CD4-positive, CD25-positive, alpha-beta regulatory T cell (primary cell): ENCODE data around the gene EPHA5. TPM values are rescaled to one million over a fixed set of nuclear protein-coding genes. Genes with fewer than 3 reads are reported as not detected.

ENCODE experiments used
- ATAC-seq, 2 donors: fragments of 150-1000 bp; cut with Tn5 transposase; one replicate each; pipeline ENCODE4 v1.10.0; 2021; ENCODE audit warnings: low read depth in 2 of 2, moderate number of reproducible peaks in 2 of 2, moderate library complexity in 1 of 2
- DNase-seq, 3 donors: peaks; one replicate each; pipeline versions ENCODE4 v3.0.0 to v3.0.0-alpha.2; 2012 to 2022; ENCODE audit warnings: mixed read lengths in 1 of 3
- H3K27ac ChIP-seq: one replicate; pipeline ENCODE4 v1.7.0; 2013; ENCODE audit warnings: mild to moderate bottlenecking, low read length; ENCODE audit not compliant: insufficient read depth, poor library complexity, severe bottlenecking
- H3K27me3 ChIP-seq: one replicate; pipeline ENCODE4 v1.7.0; 2013; ENCODE audit warnings: low read length; ENCODE audit not compliant: control insufficient read depth, insufficient read depth
- H3K36me3 ChIP-seq: one replicate; pipeline ENCODE4 v1.7.0; 2013; ENCODE audit warnings: mild to moderate bottlenecking, low read length, moderate library complexity; ENCODE audit not compliant: control insufficient read depth, insufficient read depth
- H3K4me1 ChIP-seq: 2 replicates; pipeline ENCODE4 v1.7.0; 2013; ENCODE audit warnings: mild to moderate bottlenecking, low read length; ENCODE audit not compliant: insufficient read depth, control insufficient read depth, poor library complexity, severe bottlenecking
- H3K4me3 ChIP-seq: one replicate; pipeline ENCODE4 v1.7.0; 2013; ENCODE audit warnings: low read depth, mild to moderate bottlenecking, low read length, moderate library complexity
- H3K9me3 ChIP-seq, 2 experiments: 1 replicate in 1 of 2; 2 replicates in 1 of 2; pipeline ENCODE4 v1.7.0; 2013; ENCODE audit warnings: low read length in 2 of 2, mild to moderate bottlenecking in 1 of 2, moderate library complexity in 1 of 2; ENCODE audit not compliant: control insufficient read depth in 2 of 2
- H3K27ac Mint-ChIP-seq, 3 donors: one replicate each; pipeline ENCODE4 v1.8.0; 2020 to 2022; ENCODE audit warnings: mild to moderate bottlenecking in 3 of 3, mixed read lengths in 3 of 3, moderate library complexity in 2 of 3
- H3K27me3 Mint-ChIP-seq: one replicate; pipeline ENCODE4 v1.8.0; 2022; ENCODE audit warnings: mild to moderate bottlenecking, mixed read lengths
- H3K36me3 Mint-ChIP-seq: one replicate; pipeline ENCODE4 v1.8.0; 2020; ENCODE audit warnings: mixed read lengths
- H3K4me1 Mint-ChIP-seq, 4 donors: one replicate each; pipeline ENCODE4 v1.8.0; 2020 to 2022; ENCODE audit warnings: mixed read lengths in 4 of 4, mild to moderate bottlenecking in 1 of 4
- H3K4me3 Mint-ChIP-seq, 4 donors: one replicate each; pipeline ENCODE4 v1.8.0; 2020 to 2022; ENCODE audit warnings: mild to moderate bottlenecking in 4 of 4, mixed read lengths in 4 of 4, moderate library complexity in 3 of 4
- H3K9me3 Mint-ChIP-seq, 7 donors: one replicate each; pipeline ENCODE4 v1.8.0; 2020 to 2022; ENCODE audit warnings: mixed read lengths in 7 of 7, mild to moderate bottlenecking in 3 of 7, moderate library complexity in 2 of 7
- polyA plus RNA-seq, 4 donors: library from polyadenylated mRNA; unstranded; fragments of 300-500 nt; fragmentation: Illumina TruSeq; gene quantifications; one replicate each; pipeline ENCODE4 v1.2.3, GENCODE V29; 2021
- total RNA-seq: library from RNA; stranded (reverse); gene quantifications from one replicate; pipeline ENCODE4 v1.2.3, GENCODE V29; 2022

EPHA5 gene
- not detected for total RNA-seq
- polyA plus RNA-seq = not detected

DNA sequence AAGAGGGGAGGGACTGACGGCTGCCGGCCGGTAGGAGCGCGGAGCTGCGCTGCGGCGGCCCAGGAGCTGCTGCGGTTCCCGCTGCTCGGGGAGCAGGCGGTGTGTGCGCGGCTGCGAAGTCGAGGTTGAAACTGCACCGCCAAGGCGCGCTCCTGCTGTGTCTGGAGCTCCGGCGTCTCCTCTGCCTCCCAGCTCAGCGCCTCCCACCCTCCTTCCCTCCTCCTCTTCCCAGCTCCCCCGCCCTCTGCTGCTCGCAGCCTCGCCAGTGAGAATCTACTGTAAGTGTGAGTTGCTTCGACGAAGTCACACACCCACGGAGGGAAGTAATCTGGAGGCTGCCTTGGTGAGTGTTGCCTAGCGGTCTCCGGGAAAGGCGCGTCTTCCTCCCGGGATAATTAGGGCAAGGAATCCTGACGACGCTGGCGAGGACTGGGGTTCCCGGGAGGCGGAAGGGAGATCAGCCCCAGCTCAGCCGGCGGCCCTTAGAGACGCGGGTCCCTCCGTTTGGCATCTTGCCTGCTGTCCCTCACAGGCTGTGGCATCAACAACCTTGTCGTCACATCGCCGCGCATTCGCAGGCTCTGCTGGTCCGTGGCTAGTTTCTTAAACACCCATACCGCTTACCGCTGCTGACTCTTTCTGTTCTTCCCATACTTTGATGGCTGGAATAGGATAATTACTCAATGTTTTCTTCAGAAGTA, at the start of gene EPHA5:
Gene EPHA5 (minus strand): TSS at position 159 of the 701 bp plus-strand sequence. CDS start 747 bp downstream, outside the sequence.
- no peak within 1 kb of the TSS for H3K27ac ChIP-seq
- peaks cover 20% of the 10 kb centered on the region for H3K27me3 Mint-ChIP-seq
- H3K36me3 Mint-ChIP-seq = no peaks in the 10 kb centered on the region
- no peak within 1 kb of the TSS for H3K4me3 Mint-ChIP-seq
- H3K9me3 ChIP-seq = peaks cover 2 to 8% of the 10 kb centered on the region in 2 experiments
- no peaks in the 10 kb centered on the region for H3K27me3 ChIP-seq
- H3K36me3 ChIP-seq = no peaks in the 10 kb centered on the region
- no peak within 1 kb of the TSS for H3K27ac Mint-ChIP-seq
- H3K4me1 Mint-ChIP-seq = peaks cover 0 to 5% (median 0%) of the 10 kb centered on the region in 4 donors
- DNase-seq = peak in 1 of 3 donors; percentile 1
- no peak within 1 kb of the TSS for H3K4me3 ChIP-seq
- H3K4me1 ChIP-seq = no peaks in the 10 kb centered on the region
- H3K9me3 Mint-ChIP-seq = peaks cover 0 to 13% (median 4%) of the 10 kb centered on the region in 7 donors
- no peak for ATAC-seq

DNA sequence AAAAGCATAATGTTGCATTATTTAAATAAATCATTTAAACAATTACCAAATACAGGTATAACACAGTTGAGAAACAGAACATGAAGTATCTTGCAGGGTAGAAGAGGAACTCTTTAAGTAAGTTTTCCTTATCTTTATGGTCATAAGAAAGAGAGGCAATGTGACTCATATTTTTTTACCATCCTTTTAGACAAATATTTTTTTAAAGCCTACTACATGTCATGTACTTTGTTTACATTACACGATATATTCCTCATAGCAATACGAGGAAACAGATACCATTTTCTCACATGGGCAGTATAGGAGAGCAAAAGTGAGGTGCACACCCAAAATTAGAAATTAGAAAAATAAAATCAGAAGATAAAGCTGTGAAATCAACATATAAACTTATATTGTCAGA, 49.3 kb upstream of the EPHA5 start:
- Histone ChIP-seq H3K27ac (no peak overlapping the region), H3K9me3 (no peaks in the 10 kb centered on the region), H3K4me1 (no peaks in the 10 kb centered on the region), H3K36me3 (no peaks in the 10 kb centered on the region), H3K4me3 (no peak overlapping the region), H3K27me3 (no peaks in the 10 kb centered on the region)
- Mint-ChIP-seq H3K4me3 (no peak overlapping the region), H3K27me3 (no peaks in the 10 kb centered on the region), H3K4me1 (no peaks in the 10 kb centered on the region), H3K9me3 (peaks cover 0 to 15% (median 7%) of the 10 kb centered on the region in 7 donors), H3K36me3 (no peaks in the 10 kb centered on the region), H3K27ac (no peak overlapping the region)
- DNase-seq (no peak), ATAC-seq (no peak)

DNA sequence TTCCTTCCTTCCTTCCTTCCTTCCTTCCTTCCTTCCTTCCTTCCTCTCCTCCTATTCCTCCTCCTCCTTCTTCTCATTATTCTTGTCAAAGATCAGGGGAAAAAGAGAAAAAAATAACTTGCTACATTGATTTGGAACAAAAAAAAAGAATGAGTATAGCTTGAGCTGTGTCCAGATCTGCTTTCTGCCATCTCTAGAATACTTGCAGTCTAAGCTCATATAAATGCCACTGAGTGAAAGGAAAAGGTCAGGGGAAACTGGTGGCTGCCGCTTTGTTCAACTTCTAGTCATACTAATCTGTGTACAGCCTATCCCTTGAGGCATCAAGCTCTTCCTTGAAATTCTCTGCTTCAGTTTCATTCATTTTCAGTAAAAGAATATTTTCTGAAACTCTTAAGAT, 28.3 kb upstream of the EPHA5 start:
- no peak for DNase-seq
- H3K9me3 Mint-ChIP-seq = peaks cover 0 to 10% (median 4%) of the 10 kb centered on the region in 7 donors
- no peak for ATAC-seq
- Histone ChIP-seq H3K36me3 (no peaks in the 10 kb centered on the region), H3K27ac (no peak overlapping the region), H3K27me3 (no peaks in the 10 kb centered on the region), H3K4me3 (no peak overlapping the region), H3K9me3 (no peaks in the 10 kb centered on the region), H3K4me1 (no peaks in the 10 kb centered on the region)
- H3K36me3 Mint-ChIP-seq = no peaks in the 10 kb centered on the region
- no peak overlapping the region for H3K27ac Mint-ChIP-seq
- H3K4me3 Mint-ChIP-seq = no peak overlapping the region
- no peaks in the 10 kb centered on the region for H3K27me3 Mint-ChIP-seq
- no peaks in the 10 kb centered on the region for H3K4me1 Mint-ChIP-seq

DNA sequence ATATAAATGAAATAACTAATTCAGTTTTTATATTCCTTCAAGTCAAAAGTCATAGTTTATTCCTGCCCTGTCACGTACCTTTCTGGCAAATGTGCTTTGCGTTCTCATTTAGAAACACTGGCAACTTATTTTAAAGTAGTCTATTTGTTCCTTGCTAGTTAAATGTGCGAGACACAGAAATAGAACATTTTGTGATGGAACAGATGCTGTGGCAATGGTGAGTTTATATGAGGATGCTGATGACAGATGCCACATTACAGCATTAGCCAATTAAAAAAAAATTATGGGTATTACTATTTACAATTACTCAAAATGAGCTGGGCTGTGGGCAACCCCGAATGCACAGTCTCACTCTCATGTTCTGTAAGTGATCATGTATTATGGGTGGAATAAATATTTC, 26.1 kb upstream of the EPHA5 start:
- Histone ChIP-seq H3K36me3 (no peaks in the 10 kb centered on the region), H3K4me3 (no peak overlapping the region), H3K4me1 (no peaks in the 10 kb centered on the region), H3K27ac (no peak overlapping the region), H3K27me3 (no peaks in the 10 kb centered on the region), H3K9me3 (no peaks in the 10 kb centered on the region)
- Mint-ChIP-seq H3K27ac (no peak overlapping the region), H3K36me3 (no peaks in the 10 kb centered on the region), H3K9me3 (peaks cover 0 to 10% (median 4%) of the 10 kb centered on the region in 7 donors), H3K4me1 (no peaks in the 10 kb centered on the region), H3K4me3 (no peak overlapping the region), H3K27me3 (no peaks in the 10 kb centered on the region)
- DNase-seq (no peak), ATAC-seq (no peak)

DNA sequence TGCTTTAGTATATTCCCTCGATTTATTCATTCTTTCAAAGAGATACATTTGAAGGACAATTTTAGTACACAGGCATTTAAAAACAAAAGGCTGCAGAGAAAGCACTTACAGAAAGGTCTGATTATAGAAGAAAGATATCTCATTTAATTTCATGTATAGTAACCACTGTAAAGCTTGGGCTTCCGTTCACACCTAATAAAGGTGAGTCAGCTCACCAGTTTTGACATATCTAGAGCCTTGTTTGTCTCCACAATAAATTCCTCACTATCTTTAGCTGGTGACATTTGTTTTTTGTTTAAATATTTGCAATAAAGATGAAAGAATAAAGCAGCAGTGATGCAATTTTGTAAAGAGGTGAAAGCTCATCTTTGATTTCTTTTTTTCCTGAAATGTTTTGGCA, 1.1 kb upstream of the EPHA5 start:
- no peak for DNase-seq
- Mint-ChIP-seq H3K4me3 (no peak overlapping the region), H3K4me1 (peaks cover 0 to 5% (median 0%) of the 10 kb centered on the region in 4 donors), H3K27ac (no peak overlapping the region), H3K36me3 (no peaks in the 10 kb centered on the region), H3K27me3 (peaks cover 20% of the 10 kb centered on the region), H3K9me3 (peaks cover 0 to 13% (median 4%) of the 10 kb centered on the region in 7 donors)
- peaks cover 2 to 8% of the 10 kb centered on the region in 2 experiments for H3K9me3 ChIP-seq
- H3K27ac ChIP-seq = no peak overlapping the region
- H3K4me1 ChIP-seq = no peaks in the 10 kb centered on the region
- ATAC-seq = no peak
- no peaks in the 10 kb centered on the region for H3K27me3 ChIP-seq
- H3K36me3 ChIP-seq = no peaks in the 10 kb centered on the region
- H3K4me3 ChIP-seq = no peak overlapping the region

DNA sequence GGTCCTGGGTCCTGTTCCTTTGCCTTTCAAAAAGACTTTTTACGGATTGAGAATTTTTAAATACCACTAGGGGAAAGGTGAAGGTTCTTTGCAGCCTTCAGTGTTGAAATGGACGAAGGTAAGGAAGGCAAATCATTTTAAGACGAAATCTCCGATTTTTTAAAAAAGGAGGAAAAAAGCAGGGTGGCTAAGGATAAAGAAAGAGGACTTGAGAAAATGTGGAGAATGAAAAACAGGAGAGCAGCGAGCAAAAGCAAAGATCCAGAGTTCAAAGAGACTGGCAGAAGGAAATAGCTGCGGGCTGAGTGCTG, 314 bp downstream of the EPHA5 start:
- no peak for ATAC-seq
- H3K27me3 ChIP-seq = no peaks in the 10 kb centered on the region
- Mint-ChIP-seq H3K4me1 (peaks cover 0 to 5% (median 0%) of the 10 kb centered on the region in 4 donors), H3K4me3 (no peak overlapping the region), H3K27ac (no peak overlapping the region), H3K9me3 (peaks cover 0 to 13% (median 4%) of the 10 kb centered on the region in 7 donors), H3K36me3 (no peaks in the 10 kb centered on the region), H3K27me3 (peaks cover 20% of the 10 kb centered on the region)
- peaks cover 2 to 8% of the 10 kb centered on the region in 2 experiments for H3K9me3 ChIP-seq
- no peaks in the 10 kb centered on the region for H3K4me1 ChIP-seq
- H3K27ac ChIP-seq = no peak overlapping the region
- no peaks in the 10 kb centered on the region for H3K36me3 ChIP-seq
- H3K4me3 ChIP-seq = no peak overlapping the region
- no peak for DNase-seq

DNA sequence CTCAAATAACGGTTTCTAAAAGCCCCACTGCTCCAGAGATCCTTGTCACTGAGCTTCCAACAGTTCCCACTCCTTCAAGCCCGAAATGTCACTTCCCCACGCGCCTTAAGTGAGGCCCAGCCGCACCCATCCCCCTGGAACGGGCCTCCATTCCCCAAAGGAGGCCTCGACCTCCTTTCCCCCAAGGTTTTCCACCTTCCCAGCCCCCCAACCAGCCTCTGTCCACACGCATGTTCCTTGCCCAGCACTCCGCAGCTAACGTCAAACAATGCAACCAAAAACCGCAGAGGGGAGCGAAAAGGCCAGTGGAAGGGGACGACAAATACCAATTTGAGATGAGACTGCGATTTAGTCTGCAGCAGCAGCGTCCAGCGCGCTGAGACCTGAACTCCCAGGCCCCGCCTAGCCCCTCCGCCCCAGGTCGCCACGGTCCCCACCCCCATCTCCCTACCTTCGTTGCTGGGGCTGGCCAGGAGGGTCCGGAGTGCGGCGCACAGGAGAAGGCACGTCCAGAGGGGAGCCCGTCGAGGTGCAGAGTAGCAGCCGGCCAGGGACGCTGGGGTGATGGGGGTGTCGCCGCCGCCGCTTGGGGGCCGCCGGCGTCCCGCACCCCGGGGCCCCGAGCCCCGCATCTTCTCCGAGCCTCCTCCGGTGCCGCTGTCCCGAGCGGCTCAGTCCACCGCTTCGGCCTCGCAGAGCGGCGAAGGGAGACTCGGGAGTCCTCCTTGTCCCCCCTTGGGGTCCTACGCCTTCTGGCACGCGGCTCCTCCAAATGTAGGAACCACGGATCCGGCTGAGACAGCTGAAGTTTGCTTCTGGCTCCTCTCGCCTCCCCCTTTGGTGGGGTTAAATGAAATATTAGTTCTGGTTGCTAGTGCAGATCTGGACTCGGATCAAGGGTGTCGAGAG, 924 bp downstream of the EPHA5 start:
- DNase-seq (no peak), ATAC-seq (no peak)
- Mint-ChIP-seq H3K27me3 (peaks cover 20% of the 10 kb centered on the region), H3K4me3 (no peak overlapping the region), H3K9me3 (peaks cover 0 to 13% (median 4%) of the 10 kb centered on the region in 7 donors), H3K4me1 (peaks cover 0 to 5% (median 0%) of the 10 kb centered on the region in 4 donors), H3K27ac (no peak overlapping the region), H3K36me3 (no peaks in the 10 kb centered on the region)
- no peak overlapping the region for H3K4me3 ChIP-seq
- no peaks in the 10 kb centered on the region for H3K36me3 ChIP-seq
- no peak overlapping the region for H3K27ac ChIP-seq
- H3K9me3 ChIP-seq = peaks cover 2 to 8% of the 10 kb centered on the region in 2 experiments
- H3K27me3 ChIP-seq = no peaks in the 10 kb centered on the region
- H3K4me1 ChIP-seq = no peaks in the 10 kb centered on the region
